D721Med (cell line): ENCODE measurements around the gene OR10S1.

ENCODE experiments used
- DNase-seq: peaks from one replicate; pipeline ENCODE4 v3.0.0; 2011; ENCODE audit warnings: low spot score; ENCODE audit not compliant: insufficient read length
- FAIRE-seq: peaks from 2 replicates; lab custom pipeline; 2011; peaks lifted over from hg19 to GRCh38; lab: Jason Lieb, UNC
- CTCF ChIP-seq: IDR thresholded peaks from 2 replicates; pipeline ENCODE4 v1.5.1; 2012; ENCODE audit warnings: mild to moderate bottlenecking, control low read depth; ENCODE audit not compliant: insufficient read depth; ENCODE audit errors: missing control alignments

Gene OR10S1

GRCh38 chr11:123973816-123974215 lies 3.8 kb downstream of the OR10S1 start:
- FAIRE-seq (no peak), DNase-seq (no peak)
- no peak for TF ChIP-seq CTCF

GRCh38 chr11:123956752-123957151 lies 20.8 kb downstream of the OR10S1 start:
- FAIRE-seq (no peak), DNase-seq (no peak)
- TF ChIP-seq CTCF: no peak

- FAIRE-seq: no peak
Measured at GRCh38 chr11:123945132-123945531, 32.4 kb downstream of the OR10S1 start.

GRCh38 chr11:123943738-123944137 lies 33.8 kb downstream of the OR10S1 start, which contains the start of gene OR6T1:
Gene OR6T1 (minus strand): TSS chr11:123943838. CDS start chr11:123943838, 0 bp downstream.
- FAIRE-seq (no peak), DNase-seq (no peak)
- no peak for TF ChIP-seq CTCF

More at GRCh38 chr11:123945132-123945531, 32.4 kb downstream of the OR10S1 start:
- TF ChIP-seq CTCF: no peak
- DNase-seq: no peak

- TF ChIP-seq CTCF: no peak
- FAIRE-seq (no peak), DNase-seq (no peak)
Measured at GRCh38 chr11:123942413-123942812, 35.2 kb downstream of the OR10S1 start.

- DNase-seq: no peak
- FAIRE-seq: no peak
- TF ChIP-seq CTCF: no peak
Measured at GRCh38 chr11:123939317-123939716, 38.3 kb downstream of the OR10S1 start, which contains the start of gene OR4D5. Gene OR4D5 (plus strand): TSS chr11:123939617. CDS start chr11:123939617, 0 bp downstream.
